Measurements from ENCODE around the gene UBE2N.

Gene UBE2N

GRCh38 chr12:93390031-93390430, 51.7 kb downstream of the UBE2N start:
- no peak for TF ChIP-seq RAD21 (IDR thresholded peaks at IDR 0.05; ENCODE audit: low read depth)
- TF ChIP-seq REST (IDR thresholded peaks at IDR 0.05; ENCODE audit: low read depth) = no peak
- TF ChIP-seq TEAD4 (IDR thresholded peaks at IDR 0.05) = no peak
- no peak for TF ChIP-seq ZBTB7A (IDR thresholded peaks at IDR 0.05; ENCODE audit: low read depth)
- TF ChIP-seq FOXM1 (IDR thresholded peaks at IDR 0.05; ENCODE audit: borderline replicate concordance, low read depth) = no peak
- TF ChIP-seq EGR1 (IDR thresholded peaks at IDR 0.05) = no peak
- no peak for TF ChIP-seq TCF12 (IDR thresholded peaks at IDR 0.05; ENCODE audit: low read depth)
- TF ChIP-seq, protein P1, sequence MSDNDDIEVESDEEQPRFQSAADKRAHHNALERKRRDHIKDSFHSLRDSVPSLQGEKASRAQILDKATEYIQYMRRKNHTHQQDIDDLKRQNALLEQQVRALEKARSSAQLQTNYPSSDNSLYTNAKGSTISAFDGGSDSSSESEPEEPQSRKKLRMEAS (IDR thresholded peaks at IDR 0.05) = no peak
- no peak for TF ChIP-seq CREB1 (IDR thresholded peaks at IDR 0.05; ENCODE audit: low read depth)
- no peak for TF ChIP-seq YY1 (IDR thresholded peaks at IDR 0.05; ENCODE audit: low read depth)
- no peak for TF ChIP-seq NFIC (IDR thresholded peaks at IDR 0.05)
- no peak for TF ChIP-seq USF1 (IDR thresholded peaks at IDR 0.05)
- TF ChIP-seq EP300 (IDR thresholded peaks at IDR 0.05; ENCODE audit: borderline replicate concordance) = no peak
- TF ChIP-seq TAF1 (IDR thresholded peaks at IDR 0.05; ENCODE audit: low read depth) = no peak
- no peak for TF ChIP-seq CEBPB (IDR thresholded peaks at IDR 0.05)

DNA sequence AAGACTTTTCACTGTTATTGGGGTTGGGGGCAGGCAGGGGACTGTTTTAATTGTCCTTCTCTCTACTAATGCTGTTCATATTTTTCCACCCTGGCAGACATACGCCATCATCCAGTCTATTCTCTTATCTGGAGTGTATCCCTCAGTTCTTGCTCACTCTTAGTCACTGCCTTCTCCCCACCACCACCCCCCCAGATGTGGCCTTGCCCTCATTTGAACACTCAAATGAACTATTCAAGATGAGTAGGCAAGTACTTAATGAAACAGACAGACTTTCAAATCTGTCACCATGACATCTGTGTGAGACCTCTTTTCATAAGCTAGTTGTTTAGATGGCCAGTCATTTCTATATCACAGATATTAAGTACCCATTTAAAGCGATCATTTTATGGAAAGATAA, 54.0 kb downstream of the UBE2N start:
- TF ChIP-seq CREB1 (IDR thresholded peaks at IDR 0.05; ENCODE audit: low read depth) (no peak), FOXM1 (IDR thresholded peaks at IDR 0.05; ENCODE audit: borderline replicate concordance, low read depth) (no peak), TEAD4 (IDR thresholded peaks at IDR 0.05) (no peak), RAD21 (IDR thresholded peaks at IDR 0.05; ENCODE audit: low read depth) (no peak), REST (IDR thresholded peaks at IDR 0.05; ENCODE audit: low read depth) (no peak), YY1 (IDR thresholded peaks at IDR 0.05; ENCODE audit: low read depth) (no peak), ZBTB7A (IDR thresholded peaks at IDR 0.05; ENCODE audit: low read depth) (no peak), TCF12 (IDR thresholded peaks at IDR 0.05; ENCODE audit: low read depth) (no peak), NFIC (IDR thresholded peaks at IDR 0.05) (no peak), CEBPB (IDR thresholded peaks at IDR 0.05) (no peak), EGR1 (IDR thresholded peaks at IDR 0.05) (no peak), EP300 (IDR thresholded peaks at IDR 0.05; ENCODE audit: borderline replicate concordance) (no peak), TAF1 (IDR thresholded peaks at IDR 0.05; ENCODE audit: low read depth) (no peak)
- TF ChIP-seq, protein P1 (IDR thresholded peaks at IDR 0.05) = no peak

- TF ChIP-seq RAD21 (IDR thresholded peaks at IDR 0.05; ENCODE audit: low read depth) (no peak), FOXM1 (IDR thresholded peaks at IDR 0.05; ENCODE audit: borderline replicate concordance, low read depth) (no peak), EGR1 (IDR thresholded peaks at IDR 0.05) (no peak), CREB1 (IDR thresholded peaks at IDR 0.05; ENCODE audit: low read depth) (no peak), YY1 (IDR thresholded peaks at IDR 0.05; ENCODE audit: low read depth) (no peak), USF1 (IDR thresholded peaks at IDR 0.05) (no peak), REST (IDR thresholded peaks at IDR 0.05; ENCODE audit: low read depth) (no peak), TEAD4 (IDR thresholded peaks at IDR 0.05) (no peak), ZBTB7A (IDR thresholded peaks at IDR 0.05; ENCODE audit: low read depth) (no peak), TCF12 (IDR thresholded peaks at IDR 0.05; ENCODE audit: low read depth) (no peak)
- TF ChIP-seq, protein P1 (IDR thresholded peaks at IDR 0.05) = no peak
Observed at GRCh38 chr12:93381161-93381975, 60.4 kb downstream of the UBE2N start.
